ENCODE data around the gene COX4I1.

DNA sequence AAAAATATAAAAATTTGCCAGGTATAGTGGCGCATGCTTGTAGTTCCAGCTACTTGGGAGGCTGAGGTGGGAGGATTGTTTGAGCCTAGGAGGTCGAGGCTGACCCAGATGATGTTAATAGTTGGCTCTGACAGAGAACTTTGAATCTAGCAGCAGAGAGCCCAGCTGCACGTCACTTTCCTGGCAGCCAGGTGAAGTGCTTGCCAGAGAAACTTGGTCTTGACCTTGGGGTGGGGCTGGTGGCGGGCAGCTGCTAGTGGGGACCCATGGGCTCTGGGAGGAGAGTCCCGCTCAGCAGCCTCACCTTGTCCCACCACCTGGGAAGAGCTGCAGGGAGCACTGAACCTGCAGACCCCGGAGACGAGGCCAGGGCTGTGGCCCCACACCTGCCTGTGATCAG lies 45.5 kb upstream of the COX4I1 start:
- TF ChIP-seq, protein P1, sequence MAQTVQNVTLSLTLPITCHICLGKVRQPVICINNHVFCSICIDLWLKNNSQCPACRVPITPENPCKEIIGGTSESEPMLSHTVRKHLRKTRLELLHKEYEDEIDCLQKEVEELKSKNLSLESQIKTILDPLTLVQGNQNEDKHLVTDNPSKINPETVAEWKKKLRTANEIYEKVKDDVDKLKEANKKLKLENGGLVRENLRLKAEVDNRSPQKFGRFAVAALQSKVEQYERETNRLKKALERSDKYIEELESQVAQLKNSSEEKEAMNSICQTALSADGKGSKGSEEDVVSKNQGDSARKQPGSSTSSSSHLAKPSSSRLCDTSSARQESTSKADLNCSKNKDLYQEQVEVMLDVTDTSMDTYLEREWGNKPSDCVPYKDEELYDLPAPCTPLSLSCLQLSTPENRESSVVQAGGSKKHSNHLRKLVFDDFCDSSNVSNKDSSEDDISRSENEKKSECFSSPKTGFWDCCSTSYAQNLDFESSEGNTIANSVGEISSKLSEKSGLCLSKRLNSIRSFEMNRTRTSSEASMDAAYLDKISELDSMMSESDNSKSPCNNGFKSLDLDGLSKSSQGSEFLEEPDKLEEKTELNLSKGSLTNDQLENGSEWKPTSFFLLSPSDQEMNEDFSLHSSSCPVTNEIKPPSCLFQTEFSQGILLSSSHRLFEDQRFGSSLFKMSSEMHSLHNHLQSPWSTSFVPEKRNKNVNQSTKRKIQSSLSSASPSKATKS (CRISPR knock-in tag; IDR thresholded peaks at IDR 0.05), result no peak
- TF ChIP-seq CBFB (CRISPR knock-in tag; IDR thresholded peaks at IDR 0.05) (no peak), SP1 (CRISPR knock-in tag; IDR thresholded peaks at IDR 0.05) (no peak), MCM2 (IDR thresholded peaks at IDR 0.05; ENCODE audit: low read depth) (no peak), MXI1 (IDR thresholded peaks at IDR 0.05; ENCODE audit: low read depth, low read length) (no peak), ZNF324 (CRISPR knock-in tag; IDR thresholded peaks at IDR 0.05) (no peak), HNRNPH1 (optimal IDR thresholded peaks at IDR 0.05; ENCODE audit: low read depth, low read length) (no peak), ZNF175 (CRISPR knock-in tag; IDR thresholded peaks at IDR 0.05; ENCODE audit: low read depth) (no peak), POLR2AphosphoS5 (IDR thresholded peaks at IDR 0.05; ENCODE audit: control insufficient read depth, insufficient read depth, low read depth, low read length) (no peak), CSDE1 (IDR thresholded peaks at IDR 0.05) (no peak), ZNF174 (CRISPR knock-in tag; IDR thresholded peaks at IDR 0.05) (no peak)
- TF ChIP-seq, protein P2, sequence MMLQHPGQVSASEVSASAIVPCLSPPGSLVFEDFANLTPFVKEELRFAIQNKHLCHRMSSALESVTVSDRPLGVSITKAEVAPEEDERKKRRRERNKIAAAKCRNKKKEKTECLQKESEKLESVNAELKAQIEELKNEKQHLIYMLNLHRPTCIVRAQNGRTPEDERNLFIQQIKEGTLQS (IDR thresholded peaks at IDR 0.05), result no peak
- TF ChIP-seq, protein P2 (CRISPR knock-in tag; conservative IDR thresholded peaks at IDR 0.05), result no peak
- TF ChIP-seq, protein P3, sequence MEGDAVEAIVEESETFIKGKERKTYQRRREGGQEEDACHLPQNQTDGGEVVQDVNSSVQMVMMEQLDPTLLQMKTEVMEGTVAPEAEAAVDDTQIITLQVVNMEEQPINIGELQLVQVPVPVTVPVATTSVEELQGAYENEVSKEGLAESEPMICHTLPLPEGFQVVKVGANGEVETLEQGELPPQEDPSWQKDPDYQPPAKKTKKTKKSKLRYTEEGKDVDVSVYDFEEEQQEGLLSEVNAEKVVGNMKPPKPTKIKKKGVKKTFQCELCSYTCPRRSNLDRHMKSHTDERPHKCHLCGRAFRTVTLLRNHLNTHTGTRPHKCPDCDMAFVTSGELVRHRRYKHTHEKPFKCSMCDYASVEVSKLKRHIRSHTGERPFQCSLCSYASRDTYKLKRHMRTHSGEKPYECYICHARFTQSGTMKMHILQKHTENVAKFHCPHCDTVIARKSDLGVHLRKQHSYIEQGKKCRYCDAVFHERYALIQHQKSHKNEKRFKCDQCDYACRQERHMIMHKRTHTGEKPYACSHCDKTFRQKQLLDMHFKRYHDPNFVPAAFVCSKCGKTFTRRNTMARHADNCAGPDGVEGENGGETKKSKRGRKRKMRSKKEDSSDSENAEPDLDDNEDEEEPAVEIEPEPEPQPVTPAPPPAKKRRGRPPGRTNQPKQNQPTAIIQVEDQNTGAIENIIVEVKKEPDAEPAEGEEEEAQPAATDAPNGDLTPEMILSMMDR (IDR thresholded peaks at IDR 0.05 in 2 of 3, conservative IDR thresholded peaks at IDR 0.05 in 1 of 3; ENCODE audit: insufficient read depth in 2 of 3, low read depth in 1 of 3, low read length in 3 of 3), result no peak
- TF ChIP-seq, protein P4, sequence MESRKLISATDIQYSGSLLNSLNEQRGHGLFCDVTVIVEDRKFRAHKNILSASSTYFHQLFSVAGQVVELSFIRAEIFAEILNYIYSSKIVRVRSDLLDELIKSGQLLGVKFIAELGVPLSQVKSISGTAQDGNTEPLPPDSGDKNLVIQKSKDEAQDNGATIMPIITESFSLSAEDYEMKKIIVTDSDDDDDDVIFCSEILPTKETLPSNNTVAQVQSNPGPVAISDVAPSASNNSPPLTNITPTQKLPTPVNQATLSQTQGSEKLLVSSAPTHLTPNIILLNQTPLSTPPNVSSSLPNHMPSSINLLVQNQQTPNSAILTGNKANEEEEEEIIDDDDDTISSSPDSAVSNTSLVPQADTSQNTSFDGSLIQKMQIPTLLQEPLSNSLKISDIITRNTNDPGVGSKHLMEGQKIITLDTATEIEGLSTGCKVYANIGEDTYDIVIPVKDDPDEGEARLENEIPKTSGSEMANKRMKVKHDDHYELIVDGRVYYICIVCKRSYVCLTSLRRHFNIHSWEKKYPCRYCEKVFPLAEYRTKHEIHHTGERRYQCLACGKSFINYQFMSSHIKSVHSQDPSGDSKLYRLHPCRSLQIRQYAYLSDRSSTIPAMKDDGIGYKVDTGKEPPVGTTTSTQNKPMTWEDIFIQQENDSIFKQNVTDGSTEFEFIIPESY (CRISPR knock-in tag; IDR thresholded peaks at IDR 0.05), result no peak
